GM18873 (cell line): ENCODE measurements around the gene GANAB.
"Not testable (repeated sequence)": the region's sequence is repeated elsewhere in the genome, so short reads cannot be mapped to it uniquely, and the experiment has no call there.

Experiments
- ATAC-seq: cut with Tn5 transposase; IDR thresholded peaks from one replicate; pipeline ENCODE4 v1.9.1; 2021; ENCODE audit warnings: mild to moderate bottlenecking, moderate library complexity, moderate number of reproducible peaks; ENCODE audit not compliant: unreplicated experiment, low FRiP score

The GANAB gene

DNA sequence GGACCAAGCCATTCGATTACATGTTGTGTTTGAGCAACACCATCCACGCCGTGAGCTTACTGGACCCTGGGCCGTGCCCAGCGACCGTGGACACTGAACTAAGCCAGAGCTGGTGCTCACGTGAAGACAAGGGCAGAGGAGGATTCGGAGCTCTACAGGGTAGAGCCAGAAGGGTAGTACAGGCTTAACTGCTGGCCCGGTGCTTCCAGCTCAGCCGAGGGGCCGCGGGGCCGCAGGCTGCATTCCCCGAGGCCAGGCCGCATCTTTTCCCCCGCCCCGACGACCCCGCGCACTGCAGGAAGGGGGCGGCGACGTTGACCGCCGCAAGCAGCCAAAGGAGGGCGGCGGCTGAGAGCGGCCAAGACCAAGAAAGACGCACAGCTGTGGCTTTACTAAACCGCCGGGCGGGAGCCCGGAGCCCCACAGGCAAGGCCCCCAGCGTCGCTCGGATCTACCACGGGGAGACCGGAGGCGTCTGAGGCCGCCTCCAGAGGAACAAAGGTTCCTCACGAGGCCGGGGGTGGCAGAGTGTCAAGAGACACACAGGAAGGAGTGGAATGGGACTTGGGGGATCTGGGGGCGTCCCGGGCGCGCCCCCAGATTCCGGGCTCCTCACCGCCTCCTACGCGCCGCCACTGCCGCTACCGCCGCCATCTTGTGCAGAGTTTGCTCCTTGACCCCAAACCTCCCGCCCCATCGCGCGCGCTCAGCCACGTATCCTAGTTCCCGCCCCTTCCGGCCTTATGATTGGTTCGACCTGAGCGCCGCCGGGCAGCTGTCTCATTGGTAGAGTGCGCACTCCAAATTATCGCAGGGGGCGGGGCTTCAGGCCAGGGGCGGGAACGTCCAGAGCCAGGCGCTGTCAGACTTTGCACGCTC is at the start of gene GANAB:
TSS of gene GANAB (minus strand) at position 668 of the 879 bp plus-strand sequence. CDS start at position 654, 14 bp downstream.
- ATAC-seq, result peak; percentile 71

DNA sequence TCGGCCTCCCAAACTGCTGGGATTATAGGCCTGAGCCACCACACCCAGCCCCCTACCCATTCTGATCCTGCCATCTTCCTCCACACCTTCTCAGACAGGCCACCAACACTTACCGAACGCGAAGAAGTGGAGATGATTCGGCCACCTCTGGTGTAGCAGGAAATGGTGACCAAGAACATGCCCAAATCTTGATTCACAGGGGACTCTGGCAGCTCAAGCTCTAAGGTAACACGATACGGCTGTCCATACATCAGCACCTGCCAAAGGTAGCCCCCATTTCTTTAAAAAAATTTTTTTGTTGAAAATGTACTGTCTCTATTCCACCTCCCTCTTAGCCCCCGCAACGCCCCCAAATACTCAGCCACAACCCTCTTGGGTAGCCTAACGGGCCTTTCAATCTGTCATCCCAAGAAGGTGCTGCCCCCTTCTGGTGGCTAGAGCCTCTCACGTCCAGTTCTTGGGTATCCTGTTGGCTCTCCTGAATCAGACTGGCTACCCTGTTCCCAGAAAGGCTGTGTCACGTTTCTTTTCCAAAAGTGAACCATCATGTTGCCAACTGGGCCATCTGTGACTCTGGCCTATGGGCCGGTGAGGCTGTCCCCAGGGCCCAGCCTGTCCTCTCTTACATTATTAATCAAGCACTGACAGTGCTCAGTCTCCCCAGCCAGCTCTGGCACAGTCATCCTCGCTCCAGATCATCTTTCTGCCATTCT is 48.2 kb upstream of the GANAB start:
- ATAC-seq, result no peak

DNA sequence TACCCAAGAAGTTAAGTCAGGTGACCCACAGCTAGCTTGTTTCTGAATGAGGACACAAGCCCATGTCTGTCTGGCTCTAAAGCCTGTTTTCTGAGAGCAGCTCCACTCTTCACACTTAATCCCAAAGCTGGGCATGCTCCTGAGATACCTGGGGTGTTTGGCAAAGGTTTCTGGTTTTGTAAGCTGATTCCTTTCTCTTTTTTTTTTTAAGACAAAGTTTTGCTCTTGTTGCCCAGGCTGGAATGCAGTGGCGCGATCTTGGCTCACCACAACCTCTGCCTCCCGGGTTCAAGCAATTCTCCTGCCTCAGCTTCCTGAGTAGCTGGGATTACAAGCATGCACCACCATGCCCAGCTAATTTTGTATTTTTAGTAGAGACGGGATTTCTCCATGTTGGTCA is 47.2 kb upstream of the GANAB start:
- ATAC-seq, result not testable (repeated sequence)

DNA sequence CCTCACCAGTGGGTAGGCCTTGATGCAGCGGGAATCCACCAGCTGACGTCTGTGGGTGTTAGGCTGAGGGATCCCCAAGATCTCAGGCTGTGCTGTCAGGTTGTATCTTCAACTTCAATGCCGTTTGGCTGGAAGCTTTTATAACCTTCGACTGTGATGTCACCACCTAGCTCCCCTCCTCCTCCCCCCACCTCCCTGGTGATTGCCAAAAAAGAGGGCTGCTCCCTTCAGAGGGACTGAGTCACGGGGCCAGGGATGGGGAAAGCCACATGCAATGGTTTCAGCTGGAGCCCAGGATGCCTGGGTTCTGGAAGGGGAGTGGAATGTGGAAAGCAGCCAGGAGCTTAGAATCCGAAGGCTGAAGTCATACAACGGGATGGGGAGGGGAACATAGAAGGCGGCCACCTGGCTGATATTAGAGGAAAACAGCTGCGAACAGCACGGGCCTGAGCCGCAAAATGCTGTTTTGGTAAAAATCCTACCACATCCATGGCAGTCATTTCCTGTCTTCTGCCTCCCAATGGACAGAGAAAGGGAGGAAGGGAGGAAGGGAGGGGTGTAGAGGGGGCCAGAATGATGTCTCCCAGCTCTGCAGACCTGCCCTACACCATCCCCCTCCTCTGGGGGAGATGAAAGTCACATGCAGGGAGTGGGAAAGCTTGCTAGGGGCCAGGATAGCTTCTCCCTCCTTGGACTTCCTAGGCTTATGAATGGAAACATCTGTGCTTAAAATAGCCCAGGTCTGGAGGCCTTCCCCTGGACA is 43.2 kb upstream of the GANAB start, which contains the start of gene LRRN4CL:
TSS of gene LRRN4CL (minus strand) at position 110 of the 763 bp plus-strand sequence. CDS start 1,022 bp downstream, outside the sequence.
- no peak for ATAC-seq

DNA sequence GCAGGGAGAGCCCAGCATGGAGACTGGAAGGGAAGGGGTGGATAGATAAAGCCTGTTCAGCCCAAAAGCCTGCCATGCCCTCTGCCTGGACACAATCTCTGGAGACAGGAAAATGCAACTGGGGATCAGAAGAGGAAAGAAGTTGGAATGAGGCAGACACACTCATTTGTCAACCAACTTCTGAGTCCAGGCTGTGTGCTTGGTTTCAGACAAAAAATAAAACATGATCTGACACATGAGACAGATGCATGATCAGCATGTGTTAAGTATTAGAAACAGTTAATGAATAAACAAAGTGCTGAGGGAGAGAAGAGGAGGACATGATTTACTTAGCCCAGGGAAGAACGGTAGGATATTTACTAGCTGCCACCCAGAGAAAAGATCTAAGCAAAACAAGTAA is 42.1 kb upstream of the GANAB start:
- ATAC-seq, result no peak

DNA sequence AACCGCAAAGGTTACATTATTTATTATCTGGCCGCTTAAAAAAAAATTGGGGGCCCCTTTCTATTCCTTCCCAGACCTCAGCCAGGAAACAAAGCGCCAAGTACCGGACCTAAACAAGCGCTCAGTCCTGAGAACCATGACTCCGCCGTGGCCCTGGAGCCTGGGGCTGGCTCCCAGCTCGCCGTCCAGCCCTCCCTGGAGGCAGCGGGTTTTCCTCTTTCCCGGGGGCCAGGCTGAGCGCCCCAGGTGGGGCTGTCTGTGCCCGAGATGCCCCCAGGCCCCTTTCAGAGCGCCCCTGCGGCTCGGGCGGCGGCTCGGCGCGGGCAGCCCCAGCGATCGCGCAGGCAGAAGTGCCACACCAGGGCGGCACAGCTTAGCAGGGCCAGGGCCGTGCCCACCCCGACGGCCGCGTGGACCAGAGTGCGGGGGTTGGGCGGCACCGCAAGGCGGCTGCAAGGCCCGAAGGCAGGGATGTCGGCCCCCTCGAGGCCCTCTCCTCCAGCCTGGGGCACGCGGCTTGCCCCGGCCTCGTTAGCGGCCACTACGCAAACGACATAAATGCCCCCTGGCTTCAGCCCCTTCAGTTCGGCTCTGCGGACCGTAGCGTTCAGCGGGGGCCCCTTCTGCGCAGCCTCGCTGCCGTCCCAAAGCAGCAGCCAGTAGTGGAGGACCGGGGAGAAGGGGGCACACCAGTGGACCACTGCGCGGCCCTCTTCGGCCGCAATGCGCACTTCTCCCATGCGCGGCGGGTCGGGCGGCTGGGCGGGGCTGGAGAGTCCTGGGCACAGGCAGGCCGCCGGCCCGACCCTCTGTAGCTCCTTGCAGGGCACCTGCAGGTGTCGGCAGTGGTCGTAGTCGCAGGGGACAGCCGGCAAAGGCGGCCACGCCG is 41.3 kb upstream of the GANAB start:
- ATAC-seq, result no peak

DNA sequence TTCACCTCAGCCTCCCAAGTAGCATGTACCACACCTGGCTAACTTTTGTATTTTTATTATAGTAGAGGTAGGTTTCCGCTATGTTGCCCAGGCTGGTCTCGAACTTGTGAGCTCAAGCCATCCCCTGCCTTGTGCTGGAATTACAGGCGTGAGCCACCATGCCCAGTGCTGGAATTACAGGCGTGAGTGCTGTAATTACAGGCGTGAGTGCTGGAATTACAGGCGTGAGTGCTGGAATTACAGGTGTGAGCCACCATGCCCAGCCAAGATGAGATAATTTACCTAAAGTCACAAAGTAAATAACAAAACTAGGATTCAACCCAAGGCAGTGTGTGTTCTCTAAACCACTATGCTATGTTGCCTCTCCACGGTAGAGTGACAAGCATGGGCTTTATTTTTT is 36.1 kb upstream of the GANAB start:
- ATAC-seq, result no peak

DNA sequence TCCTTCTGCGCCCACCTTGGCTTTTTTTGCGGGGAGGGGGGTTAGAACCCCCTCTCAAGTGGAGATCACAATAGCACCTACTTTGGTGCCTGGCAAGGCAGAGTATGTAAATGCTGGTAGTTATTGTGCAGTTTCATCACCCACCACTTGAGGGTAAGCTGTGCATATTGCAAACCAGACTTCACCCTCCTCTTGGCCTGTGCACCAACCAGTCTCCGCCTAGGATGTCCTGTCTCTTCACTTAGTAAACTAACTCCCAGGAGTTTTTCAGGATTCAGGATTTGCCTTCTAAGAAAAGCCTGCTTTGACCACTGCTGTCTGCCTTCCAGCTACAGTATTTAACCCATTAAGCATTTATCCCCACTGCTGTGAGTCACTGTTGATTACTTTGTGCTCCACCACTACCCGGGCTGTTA is 34.4 kb upstream of the GANAB start:
- no peak for ATAC-seq

DNA sequence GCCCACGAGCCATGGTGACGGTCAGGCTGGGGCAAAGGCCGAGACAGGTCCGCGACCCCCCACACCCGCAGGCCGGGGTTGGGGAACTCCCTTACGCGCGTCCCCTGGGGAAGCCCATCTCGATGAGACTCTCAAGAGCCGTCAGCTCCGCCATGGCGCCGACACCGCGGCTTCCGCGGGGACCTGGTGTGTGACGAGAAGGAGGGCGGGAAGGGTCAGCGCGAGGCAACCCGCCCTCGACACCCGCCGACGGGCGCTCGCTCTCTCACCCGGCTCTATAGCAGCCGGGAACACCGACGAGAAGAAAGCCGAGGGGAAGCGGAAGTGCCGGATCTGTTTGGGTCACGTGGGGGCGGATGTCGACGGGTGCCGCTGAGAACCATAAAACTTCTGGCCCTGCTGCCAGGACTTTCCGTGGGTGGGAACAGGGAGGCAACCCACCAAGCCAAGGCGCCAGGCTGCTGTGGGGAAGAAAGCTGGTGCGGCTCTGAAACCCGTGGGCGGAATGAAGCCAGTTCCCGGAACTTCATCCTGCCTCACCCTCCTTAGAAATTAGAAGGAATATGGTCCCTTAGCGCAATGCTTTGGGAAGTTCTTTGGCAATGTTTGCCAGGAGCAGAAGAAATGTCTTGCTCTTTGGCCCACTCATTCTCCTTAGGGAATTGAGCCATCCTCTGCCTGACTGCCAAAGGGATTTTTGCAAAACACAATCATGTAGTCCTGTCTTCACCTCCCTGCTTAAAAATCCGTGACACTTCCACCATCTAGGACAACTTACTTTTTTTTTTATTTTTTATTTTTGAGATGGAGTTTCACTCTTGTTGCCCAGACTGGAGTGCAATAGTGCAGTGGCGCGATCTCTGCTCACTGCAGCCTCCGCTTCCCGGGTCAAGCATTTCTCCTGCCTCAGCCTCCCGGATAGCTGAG is 32.6 kb upstream of the GANAB start, which contains the start of gene UBXN1:
TSS of gene UBXN1 (minus strand) at position 304 of the 927 bp plus-strand sequence. CDS start at position 154, 150 bp downstream.
- ATAC-seq, result peak; percentile 45

DNA sequence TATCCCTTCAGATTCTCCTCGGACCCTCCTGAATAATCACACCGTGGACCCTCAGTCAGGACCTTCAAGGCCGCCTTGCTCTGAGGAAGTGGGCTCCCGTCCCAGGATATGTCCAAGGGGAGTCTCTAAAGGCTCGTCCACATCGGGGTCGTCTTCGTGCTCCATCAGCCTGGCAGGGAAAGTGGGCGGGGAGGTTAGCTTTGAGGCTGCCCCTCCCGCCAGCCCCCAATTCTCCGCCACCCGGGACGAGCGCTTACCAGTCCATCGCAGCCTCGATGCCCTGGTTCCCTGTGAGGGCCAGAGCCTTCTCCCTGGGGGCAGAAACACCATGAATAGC is 32.0 kb upstream of the GANAB start:
- no peak for ATAC-seq

DNA sequence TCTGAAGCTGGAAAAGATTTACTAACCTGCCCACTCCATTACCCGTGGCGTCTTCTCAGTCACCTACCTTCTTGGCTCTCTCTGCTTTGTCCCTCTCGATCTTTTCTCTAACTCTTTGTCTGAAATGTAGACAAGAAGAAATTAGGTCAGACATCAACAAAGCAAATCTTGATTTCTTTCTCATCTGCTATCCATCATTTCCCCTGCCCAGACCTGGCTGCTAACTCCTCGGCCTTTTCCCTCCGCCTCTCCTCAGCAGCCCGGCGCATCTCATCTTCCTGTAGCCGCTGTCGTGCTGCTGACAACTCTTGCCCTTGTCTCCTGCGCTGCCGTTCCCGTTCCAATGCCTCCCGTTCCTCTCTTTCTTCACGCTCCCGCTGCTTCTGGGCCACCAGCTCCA is 31.3 kb upstream of the GANAB start:
- ATAC-seq, result no peak

DNA sequence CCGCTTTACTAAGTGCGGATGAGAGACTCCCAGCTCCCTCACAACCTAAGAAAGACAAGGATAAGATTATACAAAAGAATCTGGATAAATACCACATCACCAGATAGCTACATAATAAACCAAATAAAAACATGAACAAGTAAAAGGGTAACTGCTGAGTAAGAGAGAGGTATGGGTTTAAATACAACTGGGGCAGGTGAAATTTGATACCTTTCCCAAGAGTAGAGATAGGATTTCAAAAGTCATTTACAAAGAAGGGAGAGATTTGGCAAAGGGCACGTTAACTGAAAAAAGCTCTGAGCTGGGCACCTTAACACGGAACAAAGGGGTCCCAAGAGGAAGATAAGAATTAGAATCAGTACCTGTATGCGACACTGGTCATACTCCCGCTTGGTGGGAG is 30.7 kb upstream of the GANAB start:
- no peak for ATAC-seq

DNA sequence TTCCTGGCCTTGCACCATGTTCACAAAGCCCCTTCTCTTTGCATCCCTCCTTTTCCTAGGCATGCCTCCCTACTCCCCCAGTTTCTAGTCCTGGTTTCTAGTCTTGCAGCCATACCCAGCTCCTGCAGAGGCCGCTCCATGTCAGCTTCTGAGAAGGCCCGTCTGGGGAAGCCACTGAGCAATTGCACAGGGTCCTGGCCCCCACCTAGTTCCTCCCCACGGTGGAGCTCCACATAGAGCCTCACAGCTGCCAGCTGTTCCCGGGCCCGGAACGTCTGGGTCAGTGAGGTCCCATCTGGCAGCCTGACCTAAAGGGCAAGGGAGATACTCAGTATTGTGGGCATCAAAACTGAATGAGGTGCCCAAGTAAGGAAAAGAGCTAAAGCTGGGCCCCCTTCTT is 30.3 kb upstream of the GANAB start:
- ATAC-seq, result no peak

DNA sequence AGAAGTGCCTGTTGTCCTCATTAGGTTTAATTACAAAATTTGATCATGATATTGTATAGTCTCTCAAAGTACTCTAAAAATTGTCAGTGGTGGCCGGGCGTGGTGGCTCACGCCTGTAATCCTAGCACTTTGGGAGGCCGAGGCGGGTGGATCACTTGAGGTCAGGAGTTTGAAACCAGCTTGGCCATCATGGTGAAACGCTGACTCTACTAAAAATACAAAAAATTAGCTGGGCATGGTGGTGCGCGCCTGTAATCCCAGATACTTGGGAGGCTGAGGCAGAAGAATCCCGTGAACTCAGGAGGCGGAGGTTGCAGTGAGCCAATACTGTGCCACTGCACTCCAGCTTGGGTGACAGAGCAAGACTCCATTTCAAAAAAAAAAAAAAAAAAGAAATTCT is 29.0 kb upstream of the GANAB start:
- not testable (repeated sequence) for ATAC-seq

DNA sequence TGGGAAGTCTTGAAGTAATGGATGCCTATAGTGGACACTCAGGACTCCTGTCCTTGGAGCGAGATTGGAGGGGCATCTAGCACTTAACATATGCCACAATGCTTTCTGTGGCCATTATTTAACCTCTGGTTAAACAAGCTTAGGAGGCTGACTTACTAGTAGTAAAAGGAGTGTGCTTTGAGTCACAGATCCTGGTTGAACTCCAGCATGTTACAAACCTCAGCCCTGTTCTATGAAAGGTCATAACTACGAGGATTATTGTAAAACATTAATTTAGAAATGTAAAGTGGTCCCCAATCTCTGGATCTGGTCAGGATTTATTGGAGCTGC is 26.7 kb upstream of the GANAB start:
- no peak for ATAC-seq

DNA sequence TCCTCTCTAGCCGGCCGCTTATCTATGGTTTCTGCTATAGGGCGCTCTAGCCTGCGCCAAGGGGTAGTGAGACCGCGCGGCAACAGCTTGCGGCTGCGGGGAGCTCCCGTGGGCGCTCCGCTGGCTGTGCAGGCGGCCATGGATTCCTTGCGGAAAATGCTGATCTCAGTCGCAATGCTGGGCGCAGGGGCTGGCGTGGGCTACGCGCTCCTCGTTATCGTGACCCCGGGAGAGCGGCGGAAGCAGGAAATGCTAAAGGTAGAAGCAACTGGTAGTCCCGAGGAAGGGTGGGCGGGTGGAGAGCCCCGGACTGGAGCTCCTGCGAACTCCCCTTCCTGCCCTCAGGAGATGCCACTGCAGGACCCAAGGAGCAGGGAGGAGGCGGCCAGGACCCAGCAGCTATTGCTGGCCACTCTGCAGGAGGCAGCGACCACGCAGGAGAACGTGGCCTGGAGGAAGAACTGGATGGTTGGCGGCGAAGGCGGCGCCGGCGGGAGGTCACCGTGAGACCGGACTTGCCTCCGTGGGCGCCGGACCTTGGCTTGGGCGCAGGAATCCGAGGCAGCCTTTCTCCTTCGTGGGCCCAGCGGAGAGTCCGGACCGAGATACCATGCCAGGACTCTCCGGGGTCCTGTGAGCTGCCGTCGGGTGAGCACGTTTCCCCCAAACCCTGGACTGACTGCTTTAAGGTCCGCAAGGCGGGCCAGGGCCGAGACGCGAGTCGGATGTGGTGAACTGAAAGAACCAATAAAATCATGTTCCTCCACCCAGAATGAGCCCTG is 25.4 kb upstream of the GANAB start, which contains the start of the genes LBHD1 and UQCC3:
TSS of gene LBHD1 (minus strand) at position 660 of the 782 bp plus-strand sequence. CDS start 2,236 bp downstream, outside the sequence.
TSS of gene UQCC3 (plus strand) at position 66 of the 782 bp plus-strand sequence. CDS start at position 139, 73 bp downstream.
- ATAC-seq, result no peak

DNA sequence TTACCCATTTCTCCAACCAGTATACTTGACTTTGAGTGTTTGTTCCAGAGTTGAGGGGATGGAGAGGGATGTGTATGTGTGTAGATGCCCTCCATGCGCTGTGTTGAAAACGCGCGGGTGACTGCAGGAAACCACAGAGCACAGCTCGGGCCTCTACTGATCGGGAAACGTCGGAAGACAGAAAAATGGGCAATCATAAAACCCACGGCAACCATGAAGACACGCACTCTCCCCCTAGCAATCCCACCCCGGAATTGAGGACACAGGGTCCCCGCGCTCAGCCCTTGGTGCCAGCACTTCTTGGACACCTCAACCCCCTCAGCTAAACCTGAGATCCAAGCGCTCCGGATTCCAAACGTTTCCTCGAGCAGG is 24.8 kb upstream of the GANAB start:
- no peak for ATAC-seq
